Suprapubic skin (tissue), 3 donors: ENCODE data around the gene PNMA8A.

Experiments
- EP300 ChIP-seq: sonication (generic); formaldehyde crosslinking; IDR thresholded peaks from one replicate; pipeline ENCODE4 v1.6.1; 2017; ENCODE audit warnings: antibody characterized with exemption
- TF ChIP-seq, protein P1 (sequence below), 2 donors: fragments of 200-600 bp in 1 of 2; fragments of 450-650 bp in 1 of 2; sonication (generic) in 1 of 2; IDR thresholded peaks; one replicate each; pipeline ENCODE4 v1.5.1; 2016 to 2019; ENCODE audit warnings: antibody characterized with exemption in 2 of 2, mild to moderate bottlenecking in 1 of 2, moderate library complexity in 1 of 2

DNA sequence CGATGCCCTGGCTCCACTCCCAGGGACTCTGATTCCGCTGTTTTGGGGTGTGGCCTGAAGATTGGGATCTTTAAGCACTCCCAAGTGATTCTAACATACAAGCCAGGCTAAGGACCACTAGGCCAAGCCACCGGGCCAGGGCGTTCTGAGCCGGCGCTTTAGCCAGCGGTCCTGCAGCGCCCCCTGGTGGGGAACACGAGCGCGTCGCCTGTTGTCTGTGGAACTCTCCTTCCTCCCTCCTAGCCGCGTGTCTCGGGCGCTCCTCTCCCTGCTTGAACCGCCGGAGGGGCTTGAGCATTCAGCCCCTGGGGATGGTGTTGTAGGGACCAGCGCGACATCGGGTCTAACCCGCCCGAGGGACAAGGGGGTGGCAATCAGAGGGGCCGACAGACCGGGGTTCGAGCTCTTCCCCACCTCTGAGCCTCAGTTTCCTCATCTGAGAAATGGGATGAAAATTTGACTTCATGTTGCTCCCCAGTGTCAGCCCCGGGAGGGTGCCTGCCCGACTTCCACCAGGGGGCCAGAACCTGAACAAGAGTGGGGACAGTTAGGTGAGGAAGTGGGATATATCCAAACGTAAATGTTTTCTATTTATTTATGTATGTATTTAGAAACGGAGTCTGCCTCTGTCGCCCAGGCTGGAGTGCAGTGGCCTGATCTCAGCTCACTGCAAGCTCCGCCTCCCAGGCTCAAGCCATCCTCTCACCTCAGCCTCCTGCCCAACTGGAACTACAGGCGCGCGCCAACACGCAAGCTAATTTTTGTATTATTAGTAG is 42.3 kb upstream of the PNMA8A start:
- TF ChIP-seq, protein P1, sequence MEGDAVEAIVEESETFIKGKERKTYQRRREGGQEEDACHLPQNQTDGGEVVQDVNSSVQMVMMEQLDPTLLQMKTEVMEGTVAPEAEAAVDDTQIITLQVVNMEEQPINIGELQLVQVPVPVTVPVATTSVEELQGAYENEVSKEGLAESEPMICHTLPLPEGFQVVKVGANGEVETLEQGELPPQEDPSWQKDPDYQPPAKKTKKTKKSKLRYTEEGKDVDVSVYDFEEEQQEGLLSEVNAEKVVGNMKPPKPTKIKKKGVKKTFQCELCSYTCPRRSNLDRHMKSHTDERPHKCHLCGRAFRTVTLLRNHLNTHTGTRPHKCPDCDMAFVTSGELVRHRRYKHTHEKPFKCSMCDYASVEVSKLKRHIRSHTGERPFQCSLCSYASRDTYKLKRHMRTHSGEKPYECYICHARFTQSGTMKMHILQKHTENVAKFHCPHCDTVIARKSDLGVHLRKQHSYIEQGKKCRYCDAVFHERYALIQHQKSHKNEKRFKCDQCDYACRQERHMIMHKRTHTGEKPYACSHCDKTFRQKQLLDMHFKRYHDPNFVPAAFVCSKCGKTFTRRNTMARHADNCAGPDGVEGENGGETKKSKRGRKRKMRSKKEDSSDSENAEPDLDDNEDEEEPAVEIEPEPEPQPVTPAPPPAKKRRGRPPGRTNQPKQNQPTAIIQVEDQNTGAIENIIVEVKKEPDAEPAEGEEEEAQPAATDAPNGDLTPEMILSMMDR (IDR thresholded peaks at IDR 0.05) = peak; percentile 92 to 95
- no peak for TF ChIP-seq EP300
